Measurements from ENCODE around the gene MSANTD2. TPM values are rescaled to one million over a fixed set of nuclear protein-coding genes. Genes with fewer than 3 reads are reported as not detected.
"Not testable (repeated sequence)": the region's sequence is repeated elsewhere in the genome, so short reads cannot be mapped to it uniquely, and the experiment has no call there.

Gene MSANTD2
- total RNA-seq, 8 experiments from 2014 or later = 9.8 to 53.9 (median 14.8) TPM

DNA sequence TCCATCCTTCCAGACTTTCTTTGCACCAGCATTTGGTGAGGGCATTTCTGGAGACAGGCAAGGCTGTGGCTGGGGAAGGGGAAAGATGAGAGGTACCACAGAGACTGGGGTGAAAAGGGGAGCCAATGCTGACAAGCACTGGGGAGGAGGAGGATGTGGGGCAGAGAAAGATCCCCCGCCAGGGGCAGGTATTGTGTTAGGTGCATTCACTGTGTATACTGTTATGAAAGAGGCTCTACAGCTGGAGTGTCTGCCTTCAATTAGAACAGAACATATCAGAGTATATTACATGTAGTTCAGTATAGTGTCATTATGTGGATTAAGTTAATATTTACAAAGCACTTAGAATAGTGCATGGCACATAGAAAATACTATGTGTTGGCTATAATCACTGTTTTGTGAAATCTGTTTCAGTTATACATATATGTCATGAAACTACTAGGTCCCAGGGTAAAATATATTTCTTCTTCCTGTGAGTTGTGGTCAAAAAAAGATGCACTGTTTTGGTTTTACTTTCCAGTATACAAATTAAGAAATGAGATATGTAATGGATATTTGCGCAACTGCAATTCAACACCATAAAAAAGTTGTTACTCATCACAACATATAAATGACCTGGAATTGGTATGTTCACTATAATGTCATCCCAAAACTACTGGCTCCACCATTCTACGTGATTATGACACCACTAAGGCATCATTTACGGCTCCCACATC is 8.4 kb downstream of the MSANTD2 start:
- WGBS, 10 experiments = 73 to 100% (median 97%) methylated on average over 2 to 4 of the region's 4 CpGs; no CpG with 5 or more reads in 2 of the 10 experiments

DNA sequence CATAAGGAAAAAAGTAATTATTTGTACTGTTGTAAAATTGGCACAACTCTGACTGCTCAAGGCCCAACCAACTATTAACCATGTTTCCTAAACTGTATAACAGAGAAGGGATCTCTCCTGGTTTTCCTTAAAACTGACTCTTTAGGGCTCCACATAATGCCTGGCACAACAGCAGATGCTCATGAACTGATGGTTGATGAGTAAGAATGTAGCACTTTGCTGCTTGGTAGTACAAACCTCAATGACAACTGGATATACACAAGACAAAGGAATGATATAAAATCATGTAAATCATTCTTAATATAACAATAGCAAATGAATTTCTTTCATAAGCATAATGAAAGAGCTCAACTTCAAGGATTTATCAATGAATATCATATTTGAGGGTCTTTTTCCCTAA is 11.7 kb downstream of the MSANTD2 start:
- in situ Hi-C loops (cut with MboI; ENCODE audit: low pct_unique_long_range_greater_than_20kb in 2 of 9, low sequenced_read_pairs in 9 of 9, unreplicated experiment in 9 of 9) = no loop called here
- no peak overlapping the region for H3K27ac ChIP-seq
- no peak for ATAC-seq (replicated peaks in 6 of 8)
- no peaks in the 10 kb centered on the region for H3K4me1 ChIP-seq (replicated peaks in 1 of 2)
- no peak overlapping the region for H3K4me3 ChIP-seq

More for the DNA sequence above, 8.4 kb downstream of the MSANTD2 start:
- H3K27ac ChIP-seq = no peak overlapping the region
- in situ Hi-C loops (cut with MboI; ENCODE audit: low pct_unique_long_range_greater_than_20kb in 2 of 9, low sequenced_read_pairs in 9 of 9, unreplicated experiment in 9 of 9) = no loop called here
- no peak overlapping the region for H3K4me3 ChIP-seq
- no peaks in the 10 kb centered on the region for H3K4me1 ChIP-seq (replicated peaks in 1 of 2)
- peak in 2 of 8 experiments; percentile 3 to 10 for ATAC-seq (replicated peaks in 6 of 8)

DNA sequence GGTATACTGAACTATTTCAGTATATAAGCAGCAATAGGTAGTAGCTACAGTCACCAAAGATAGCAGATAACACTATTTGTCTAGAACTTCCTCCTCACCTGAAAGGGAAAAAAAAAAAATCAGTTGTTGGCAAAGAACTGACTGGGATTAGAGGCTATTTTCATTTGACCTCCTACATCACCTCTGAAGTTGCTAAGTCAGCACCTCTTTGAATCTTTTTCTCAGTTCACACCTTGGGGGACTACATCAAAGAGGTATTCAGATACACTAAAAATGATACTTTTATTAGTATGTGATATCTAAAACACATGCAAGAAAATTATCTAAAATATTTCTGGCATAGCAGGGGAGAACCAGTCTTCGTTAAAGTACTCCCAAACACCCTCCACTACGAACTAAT is 16.2 kb downstream of the MSANTD2 start:
- Histone ChIP-seq H3K4me3 (no peak overlapping the region), H3K4me1 (replicated peaks in 1 of 2) (no peaks in the 10 kb centered on the region), H3K27ac (no peak overlapping the region)
- WGBS, 10 experiments = 100% methylated on average over 1 to 2 of the region's 2 CpGs; no CpG with 5 or more reads in 2 of the 10 experiments
- ATAC-seq (replicated peaks in 6 of 8) = no peak
- in situ Hi-C loops (cut with MboI; ENCODE audit: low pct_unique_long_range_greater_than_20kb in 2 of 9, low sequenced_read_pairs in 9 of 9, unreplicated experiment in 9 of 9) = no loop called here

DNA sequence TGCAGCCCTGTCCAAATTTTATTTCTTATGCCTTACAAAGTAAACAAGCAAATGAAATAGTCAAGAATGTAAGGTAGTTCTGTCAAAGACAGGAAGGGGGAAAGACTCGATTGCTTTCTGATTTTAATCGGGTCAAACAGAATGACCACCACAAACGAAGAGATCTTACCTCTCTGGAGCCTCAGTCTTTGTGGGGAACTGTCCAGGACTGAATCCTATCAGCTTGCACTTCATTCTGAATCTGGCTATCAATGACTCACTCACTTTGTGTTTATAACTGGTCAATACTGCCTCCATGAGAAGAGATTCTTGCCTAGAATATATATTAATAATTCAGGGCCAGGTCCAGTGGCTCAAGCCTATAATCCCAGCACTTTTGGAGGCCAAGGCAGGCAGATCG is 17.2 kb downstream of the MSANTD2 start:
- no peak for ATAC-seq (replicated peaks in 6 of 8)
- H3K4me1 ChIP-seq (replicated peaks in 1 of 2) = no peaks in the 10 kb centered on the region
- in situ Hi-C loops (cut with MboI; ENCODE audit: low pct_unique_long_range_greater_than_20kb in 2 of 9, low sequenced_read_pairs in 9 of 9, unreplicated experiment in 9 of 9) = no loop called here
- 83 to 100% (median 100%) methylated on average over 1 to 4 of the region's 4 CpGs; no CpG with 5 or more reads in 1 of the 10 experiments for WGBS, 10 experiments
- H3K27ac ChIP-seq = no peak overlapping the region
- no peak overlapping the region for H3K4me3 ChIP-seq

DNA sequence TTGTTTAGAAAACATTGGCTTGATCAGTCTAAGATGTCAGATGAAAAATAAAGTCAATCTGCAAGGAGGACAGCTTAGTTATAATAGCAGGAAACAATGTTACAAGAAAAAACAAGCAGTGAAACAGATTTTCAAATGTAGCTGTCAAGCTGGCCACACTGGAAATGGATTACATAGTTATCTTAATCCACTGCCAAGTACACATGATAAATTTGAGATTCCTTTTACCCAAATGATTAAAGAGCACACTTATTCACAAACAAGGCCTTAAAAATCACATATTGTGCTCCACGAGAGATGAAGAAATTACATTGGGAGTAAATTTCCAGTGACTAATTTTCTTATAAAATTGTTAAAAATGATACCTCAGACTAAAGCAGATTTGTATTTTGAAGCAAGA is 20.6 kb downstream of the MSANTD2 start:
- WGBS, 10 experiments = 44 to 100% (median 87%) methylated on average over 1 of the region's 1 CpG; no CpG with 5 or more reads in 2 of the 10 experiments
- in situ Hi-C loops (cut with MboI; ENCODE audit: low pct_unique_long_range_greater_than_20kb in 2 of 9, low sequenced_read_pairs in 9 of 9, unreplicated experiment in 9 of 9) = no loop called here
- Histone ChIP-seq H3K4me1 (replicated peaks in 1 of 2) (no peaks in the 10 kb centered on the region), H3K4me3 (no peak overlapping the region), H3K27ac (no peak overlapping the region)
- no peak for ATAC-seq (replicated peaks in 6 of 8)

DNA sequence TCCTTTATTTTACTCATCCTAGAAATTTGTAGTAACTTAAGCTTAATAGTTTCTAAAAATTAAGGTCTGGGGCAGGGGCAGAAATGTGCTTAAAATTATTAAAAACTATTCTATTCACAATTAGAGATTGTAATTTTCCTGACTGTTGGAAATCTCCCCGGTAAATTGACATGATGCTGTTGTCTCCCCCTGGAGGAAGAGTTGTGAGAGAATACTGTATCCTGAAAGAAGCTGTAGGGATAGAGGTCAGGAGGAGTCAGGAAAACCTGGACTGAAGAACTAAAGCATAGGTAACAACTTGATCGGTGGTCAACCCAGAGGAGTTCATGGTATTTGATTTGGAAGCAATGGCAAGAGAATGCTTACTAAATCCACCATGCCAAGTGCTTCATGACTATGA is 21.9 kb downstream of the MSANTD2 start:
- Histone ChIP-seq H3K27ac (no peak overlapping the region), H3K4me3 (no peak overlapping the region), H3K4me1 (replicated peaks in 1 of 2) (no peaks in the 10 kb centered on the region)
- in situ Hi-C loops (cut with MboI; ENCODE audit: low pct_unique_long_range_greater_than_20kb in 2 of 9, low sequenced_read_pairs in 9 of 9, unreplicated experiment in 9 of 9) = no loop called here
- 72 to 100% (median 100%) methylated on average over 1 to 2 of the region's 2 CpGs for WGBS, 10 experiments
- no peak for ATAC-seq (replicated peaks in 6 of 8)

DNA sequence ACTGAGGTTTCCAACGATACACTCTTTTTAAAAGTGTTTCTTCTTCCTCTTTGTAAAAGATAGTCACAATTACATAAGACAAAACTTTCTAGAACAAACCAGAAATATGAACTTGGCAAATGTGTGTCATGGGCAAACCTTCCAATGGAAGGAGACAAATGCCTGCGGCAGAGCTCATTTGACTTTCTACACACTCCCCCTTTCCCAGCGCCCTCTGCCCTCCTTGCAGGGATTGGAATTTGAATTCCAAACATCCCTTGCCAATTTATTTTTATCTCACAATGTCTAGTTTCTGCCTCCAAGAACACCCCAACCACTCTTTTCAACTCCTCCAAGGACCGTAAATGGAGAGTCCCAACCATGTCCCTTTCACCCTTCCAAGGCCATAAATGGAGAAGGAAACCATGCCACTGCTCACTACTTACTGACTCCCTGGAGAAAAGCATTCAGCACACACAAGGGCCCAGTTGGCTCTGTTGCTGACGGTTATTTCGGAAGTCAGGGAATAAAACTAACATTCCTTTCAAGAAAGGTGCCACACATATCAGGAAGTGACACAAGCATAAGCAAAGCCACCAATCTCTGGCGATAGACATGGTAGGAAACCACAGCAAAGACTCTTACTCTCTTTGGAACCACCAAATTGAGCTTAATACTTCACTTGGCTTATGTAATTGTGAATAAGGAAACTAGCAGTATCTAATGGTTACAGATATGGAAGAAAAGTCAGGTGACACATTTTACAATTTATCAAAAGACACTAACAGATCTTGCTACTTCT is 23.2 kb downstream of the MSANTD2 start:
- 92 to 100% (median 97%) methylated on average over 1 to 7 of the region's 7 CpGs; no CpG with 5 or more reads in 1 of the 10 experiments for WGBS, 10 experiments
- H3K4me1 ChIP-seq (replicated peaks in 1 of 2) = no peaks in the 10 kb centered on the region
- no peak overlapping the region for H3K27ac ChIP-seq
- no peak for ATAC-seq (replicated peaks in 6 of 8)
- H3K4me3 ChIP-seq = no peak overlapping the region
- in situ Hi-C loops (cut with MboI; ENCODE audit: low pct_unique_long_range_greater_than_20kb in 2 of 9, low sequenced_read_pairs in 9 of 9, unreplicated experiment in 9 of 9) = no loop called here

DNA sequence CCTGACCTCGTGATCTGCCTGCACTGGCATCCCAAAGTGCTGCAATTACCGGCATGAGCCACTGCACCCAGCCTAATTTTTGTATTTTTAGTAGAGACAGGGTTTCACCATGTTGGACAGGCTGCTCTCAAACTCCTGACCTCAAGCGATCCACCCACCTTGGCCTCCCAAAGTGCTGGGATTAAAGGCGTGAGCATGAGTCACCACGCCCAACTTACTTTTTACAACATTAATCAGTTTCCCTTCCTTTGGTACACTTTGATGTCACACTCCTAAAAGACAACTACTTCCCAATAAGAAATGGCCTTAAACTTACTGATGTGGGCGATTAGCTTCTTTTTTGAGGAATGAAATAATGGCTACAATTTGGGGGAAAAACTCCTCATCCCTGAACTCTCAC is 29.2 kb downstream of the MSANTD2 start:
- WGBS, 10 experiments = 77 to 100% (median 97%) methylated on average over 2 to 6 of the region's 6 CpGs; no CpG with 5 or more reads in 4 of the 10 experiments
- in situ Hi-C loops (cut with MboI; ENCODE audit: low pct_unique_long_range_greater_than_20kb in 2 of 9, low sequenced_read_pairs in 9 of 9, unreplicated experiment in 9 of 9) = loop anchor here in 7 of 9 experiments (25.0 kb wide), 2 partner anchors 109 to 359 kb away; partner anchors contain the start of genes SIAE (in 6 of the 7), SPA17 (in 6 of the 7) and OR8B4 (in 2 of the 7)
- H3K4me1 ChIP-seq (replicated peaks in 1 of 2); H3K4me3 ChIP-seq; H3K27ac ChIP-seq; ATAC-seq (replicated peaks in 6 of 8): not testable (repeated sequence)

DNA sequence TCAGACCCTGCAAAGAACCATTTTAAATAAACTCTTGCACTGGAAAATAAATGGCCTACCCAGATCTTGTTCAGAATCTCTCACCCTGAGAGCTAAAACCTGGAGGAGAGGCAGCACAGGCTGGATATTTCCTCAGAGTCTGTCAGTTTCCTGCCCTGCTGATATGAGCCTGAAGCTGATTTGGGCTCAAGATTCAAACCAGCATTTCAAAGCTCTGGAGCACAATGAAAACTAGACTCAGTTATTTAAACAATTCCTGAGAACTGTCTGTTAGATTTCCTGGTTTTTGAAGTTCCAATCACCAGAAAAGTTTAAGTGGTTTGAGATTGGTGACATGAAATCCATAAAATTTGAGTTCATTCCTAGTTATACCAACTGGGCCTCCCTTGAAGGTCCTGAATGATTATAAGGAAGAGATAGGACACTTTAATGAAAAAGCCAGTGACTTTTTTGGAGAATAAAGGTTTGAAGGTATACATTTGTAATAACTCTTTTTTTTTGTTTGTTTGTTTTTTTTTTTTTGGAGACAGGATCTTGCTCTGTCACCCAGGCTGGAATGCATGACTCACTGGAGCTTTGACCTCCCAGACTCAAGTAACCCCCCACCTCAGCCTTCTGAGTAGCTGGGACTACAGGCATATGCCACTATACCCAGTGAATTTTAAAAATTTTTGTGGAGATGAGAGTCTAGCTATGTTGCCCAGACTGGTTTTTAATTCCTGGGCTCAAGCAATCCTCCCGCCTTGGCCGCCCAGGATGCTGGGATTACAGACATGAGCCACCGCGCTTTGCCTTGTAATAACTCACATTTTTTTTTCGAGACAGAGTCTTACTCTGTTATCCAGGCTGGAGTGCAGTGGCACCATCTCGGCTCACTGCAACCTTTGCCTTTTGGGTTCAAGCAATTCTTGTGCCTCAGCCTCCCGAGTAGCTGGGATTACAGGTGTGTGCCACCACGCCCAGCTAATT is 30.1 kb downstream of the MSANTD2 start:
- Histone ChIP-seq H3K27ac (no peak overlapping the region), H3K4me1 (replicated peaks in 1 of 2) (no peaks in the 10 kb centered on the region), H3K4me3 (no peak overlapping the region)
- peak in 1 of 8 experiments; percentile 24 for ATAC-seq (replicated peaks in 6 of 8)
- WGBS, 10 experiments = 93 to 100% (median 97%) methylated on average over 1 to 7 of the region's 8 CpGs; no CpG with 5 or more reads in 2 of the 10 experiments
- in situ Hi-C loops (cut with MboI; ENCODE audit: low pct_unique_long_range_greater_than_20kb in 2 of 9, low sequenced_read_pairs in 9 of 9, unreplicated experiment in 9 of 9) = loop anchor here in 7 of 9 experiments (25.0 kb wide), 2 partner anchors 108 to 358 kb away; partner anchors contain the start of genes SIAE (in 6 of the 7), SPA17 (in 6 of the 7) and OR8B4 (in 2 of the 7)

DNA sequence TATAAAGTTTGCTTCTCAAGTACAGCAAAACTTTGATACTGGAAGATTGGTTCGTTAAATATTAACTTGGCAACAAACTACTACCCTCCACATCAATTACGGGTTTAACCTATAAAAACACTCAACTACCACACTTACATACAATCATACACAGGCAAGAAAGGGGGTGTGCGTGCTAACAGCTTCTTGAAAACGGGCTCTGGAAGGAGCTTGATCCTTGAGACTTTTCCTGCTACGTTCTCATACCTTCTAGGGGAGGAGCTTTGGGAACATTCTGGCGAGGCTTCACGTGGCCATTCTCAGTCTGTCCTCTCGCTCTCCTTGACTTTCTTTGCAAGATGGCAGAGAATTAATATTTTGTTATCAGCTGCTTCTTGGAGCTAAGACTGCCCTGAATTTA is 31.3 kb downstream of the MSANTD2 start:
- no peaks in the 10 kb centered on the region for H3K4me1 ChIP-seq (replicated peaks in 1 of 2)
- in situ Hi-C loops (cut with MboI; ENCODE audit: low pct_unique_long_range_greater_than_20kb in 2 of 9, low sequenced_read_pairs in 9 of 9, unreplicated experiment in 9 of 9) = loop anchor here in 7 of 9 experiments (25.0 kb wide), 2 partner anchors 107 to 357 kb away; partner anchors contain the start of genes SIAE (in 6 of the 7), SPA17 (in 6 of the 7) and OR8B4 (in 2 of the 7)
- H3K4me3 ChIP-seq = no peak overlapping the region
- 66 to 100% (median 90%) methylated on average over 1 to 8 of the region's 8 CpGs for WGBS, 10 experiments
- H3K27ac ChIP-seq = no peak overlapping the region
- ATAC-seq (replicated peaks in 6 of 8) = no peak

DNA sequence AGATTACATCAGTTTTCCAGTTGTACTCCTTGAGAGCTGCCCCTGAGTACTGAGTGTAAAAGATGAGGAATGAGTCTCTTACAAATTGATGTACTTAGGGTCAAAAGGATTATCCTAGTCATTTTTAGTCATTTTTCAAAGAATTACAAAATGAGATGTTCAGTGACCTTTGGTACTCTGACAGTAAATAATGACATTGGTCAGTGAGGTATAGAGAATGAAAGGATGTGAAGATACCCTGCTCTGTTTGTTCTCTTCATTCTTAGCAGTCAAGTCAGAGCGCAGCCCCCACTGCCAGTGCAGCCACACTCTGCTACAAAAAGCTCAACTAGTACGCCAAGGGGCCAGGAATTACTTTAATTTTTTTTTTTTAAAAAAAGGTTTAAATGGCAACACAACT is 34.0 kb downstream of the MSANTD2 start:
- no peak for ATAC-seq (replicated peaks in 6 of 8)

More for the DNA sequence above, 34.0 kb downstream of the MSANTD2 start:
- WGBS, 10 experiments = 91 to 100% (median 100%) methylated on average over 1 to 2 of the region's 2 CpGs; no CpG with 5 or more reads in 1 of the 10 experiments
- Histone ChIP-seq H3K27ac (no peak overlapping the region), H3K4me3 (no peak overlapping the region), H3K4me1 (replicated peaks in 1 of 2) (peaks cover 0 to 6% of the 10 kb centered on the region in 2 donors)
- in situ Hi-C loops (cut with MboI; ENCODE audit: low pct_unique_long_range_greater_than_20kb in 2 of 9, low sequenced_read_pairs in 9 of 9, unreplicated experiment in 9 of 9) = loop anchor here in 7 of 9 experiments (25.0 kb wide), 2 partner anchors 104 to 354 kb away; partner anchors contain the start of genes SIAE (in 6 of the 7), SPA17 (in 6 of the 7) and OR8B4 (in 2 of the 7)

Data from motor neuron (in vitro differentiated cells).